ENCODE data around the gene KIF23. TPM values are rescaled to one million over a fixed set of nuclear protein-coding genes. Genes with fewer than 3 reads are reported as not detected.

Gene KIF23
- total RNA-seq, 1 donor from 2014 or later, result 48.1 TPM

GRCh38 chr15:69450968-69451695 is 37.0 kb downstream of the KIF23 start:
- Mint-ChIP-seq H3K4me3 (peak overlapping the region; percentile 99), H3K4me1 (ENCODE audit: unreplicated experiment) (peaks cover 26% of the 10 kb centered on the region), H3K27me3 (no peaks in the 10 kb centered on the region), H3K27ac (no peak overlapping the region), H3K36me3 (peaks cover 32% of the 10 kb centered on the region), H3K9me3 (no peaks in the 10 kb centered on the region)
- TF ChIP-seq, protein P1, sequence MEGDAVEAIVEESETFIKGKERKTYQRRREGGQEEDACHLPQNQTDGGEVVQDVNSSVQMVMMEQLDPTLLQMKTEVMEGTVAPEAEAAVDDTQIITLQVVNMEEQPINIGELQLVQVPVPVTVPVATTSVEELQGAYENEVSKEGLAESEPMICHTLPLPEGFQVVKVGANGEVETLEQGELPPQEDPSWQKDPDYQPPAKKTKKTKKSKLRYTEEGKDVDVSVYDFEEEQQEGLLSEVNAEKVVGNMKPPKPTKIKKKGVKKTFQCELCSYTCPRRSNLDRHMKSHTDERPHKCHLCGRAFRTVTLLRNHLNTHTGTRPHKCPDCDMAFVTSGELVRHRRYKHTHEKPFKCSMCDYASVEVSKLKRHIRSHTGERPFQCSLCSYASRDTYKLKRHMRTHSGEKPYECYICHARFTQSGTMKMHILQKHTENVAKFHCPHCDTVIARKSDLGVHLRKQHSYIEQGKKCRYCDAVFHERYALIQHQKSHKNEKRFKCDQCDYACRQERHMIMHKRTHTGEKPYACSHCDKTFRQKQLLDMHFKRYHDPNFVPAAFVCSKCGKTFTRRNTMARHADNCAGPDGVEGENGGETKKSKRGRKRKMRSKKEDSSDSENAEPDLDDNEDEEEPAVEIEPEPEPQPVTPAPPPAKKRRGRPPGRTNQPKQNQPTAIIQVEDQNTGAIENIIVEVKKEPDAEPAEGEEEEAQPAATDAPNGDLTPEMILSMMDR (conservative IDR thresholded peaks at IDR 0.05), result no peak
- no peak for DNase-seq (ENCODE audit: extremely low spot score, unreplicated experiment)

DNA sequence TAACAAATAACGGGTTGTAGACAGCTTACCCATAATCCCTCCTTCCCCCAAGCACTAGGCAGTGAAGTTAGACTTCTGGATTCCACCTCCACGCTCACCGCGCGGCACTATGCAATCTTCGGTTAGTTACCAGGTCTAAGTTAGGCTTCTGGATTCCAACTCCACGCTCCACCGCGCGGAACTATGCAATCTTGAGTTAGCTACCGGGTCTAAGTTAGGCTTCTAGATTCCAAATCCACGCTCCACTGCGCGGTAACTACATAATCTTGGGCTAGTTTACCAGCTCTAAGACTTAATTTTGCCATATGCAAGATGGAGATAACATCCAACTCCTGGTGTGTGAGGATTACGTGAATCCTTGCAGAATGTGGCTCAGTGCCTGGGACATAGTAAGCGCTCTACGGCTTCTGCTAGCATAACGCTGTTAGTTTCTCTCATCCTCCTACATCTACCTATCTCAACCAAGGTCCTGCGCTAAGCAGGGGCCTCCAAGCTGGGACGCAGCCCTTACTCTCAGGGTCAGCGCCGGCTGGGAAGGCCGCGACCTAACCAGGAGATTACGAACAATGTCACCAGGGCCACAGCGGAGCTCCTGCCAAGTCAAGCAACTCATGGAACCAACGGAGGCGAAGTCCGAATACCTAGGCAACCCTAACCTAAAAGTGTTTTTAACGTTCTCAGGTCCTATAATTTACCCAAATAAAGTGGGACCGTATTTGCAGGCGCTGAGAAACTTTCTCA is 38.0 kb downstream of the KIF23 start:
- TF ChIP-seq, protein P1 (conservative IDR thresholded peaks at IDR 0.05), result no peak
- peaks cover 31% of the 10 kb centered on the region for H3K36me3 Mint-ChIP-seq
- H3K4me3 Mint-ChIP-seq, result peak overlapping the region; percentile 99
- peaks cover 26% of the 10 kb centered on the region for H3K4me1 Mint-ChIP-seq (ENCODE audit: unreplicated experiment)
- H3K27me3 Mint-ChIP-seq, result no peaks in the 10 kb centered on the region
- no peak for DNase-seq (ENCODE audit: extremely low spot score, unreplicated experiment)
- H3K27ac Mint-ChIP-seq, result peak overlapping the region; percentile 94
- no peaks in the 10 kb centered on the region for H3K9me3 Mint-ChIP-seq

- peaks cover 26% of the 10 kb centered on the region for H3K4me1 Mint-ChIP-seq (ENCODE audit: unreplicated experiment)
- TF ChIP-seq, protein P1 (conservative IDR thresholded peaks at IDR 0.05), result no peak
- H3K9me3 Mint-ChIP-seq, result no peaks in the 10 kb centered on the region
- H3K27me3 Mint-ChIP-seq, result no peaks in the 10 kb centered on the region
- peaks cover 37% of the 10 kb centered on the region for H3K36me3 Mint-ChIP-seq
- peak; percentile 96 for DNase-seq (ENCODE audit: extremely low spot score, unreplicated experiment)
- peak within 1 kb of the TSS; percentile 99 for H3K4me3 Mint-ChIP-seq
- peak within 1 kb of the TSS; percentile 94 for H3K27ac Mint-ChIP-seq
Measured at GRCh38 chr15:69452692-69453521, 38.8 kb downstream of the KIF23 start, which contains the start of gene RPLP1. RPLP1 (plus strand) TSS chr15:69452818; CDS start chr15:69452949, 131 bp downstream.

GRCh38 chr15:69454953-69455352 is 40.8 kb downstream of the KIF23 start:
- peak overlapping the region; percentile 99 for H3K4me3 Mint-ChIP-seq
- peak overlapping the region; percentile 94 for H3K27ac Mint-ChIP-seq
- TF ChIP-seq, protein P1 (conservative IDR thresholded peaks at IDR 0.05), result no peak
- DNase-seq (ENCODE audit: extremely low spot score, unreplicated experiment), result no peak
- peaks cover 26% of the 10 kb centered on the region for H3K4me1 Mint-ChIP-seq (ENCODE audit: unreplicated experiment)
- H3K9me3 Mint-ChIP-seq, result no peaks in the 10 kb centered on the region
- H3K36me3 Mint-ChIP-seq, result peaks cover 38% of the 10 kb centered on the region
- H3K27me3 Mint-ChIP-seq, result no peaks in the 10 kb centered on the region
